CD4-positive, alpha-beta T cell (primary cell): ENCODE data around the gene KCNK17. TPM values are rescaled to one million over a fixed set of nuclear protein-coding genes. Genes with fewer than 3 reads are reported as not detected.

Experiments
- ATAC-seq: fragments of 200-7000 bp; cut with Tn5 transposase; one replicate; pipeline ENCODE4 v1.10.0; 2022; ENCODE audit warnings: mild to moderate bottlenecking; ENCODE audit not compliant: poor library complexity
- CTCF ChIA-PET: fragments of 350-600 bp; sonication (Branson Sonifier 250); formaldehyde crosslinking; loops from one replicate; lab custom pipeline; 2021; ENCODE audit warnings: antibody characterized with exemption, inconsistent platforms; lab: Charles Lee
- POLR2A ChIA-PET: fragments of 350-600 bp; sonication (Branson Sonifier 250); formaldehyde crosslinking; loops from one replicate; lab custom pipeline; 2021; ENCODE audit warnings: antibody characterized with exemption, inconsistent platforms; lab: Charles Lee
- DNase-seq, 14 experiments: peaks; one replicate each; pipeline ENCODE4 v3.0.0-alpha.2; 2013 to 2020; ENCODE audit warnings: mixed read lengths in 2 of 14
- H3K27ac ChIP-seq, 2 donors: one replicate each; pipeline versions ENCODE4 v1.5.1 to v1.7.0; 2013; ENCODE audit warnings: low read length in 2 of 2, low read depth in 1 of 2, mild to moderate bottlenecking in 1 of 2
- H3K27me3 ChIP-seq, 2 experiments: 1 replicate in 1 of 2; 2 replicates in 1 of 2; pipeline versions ENCODE4 v1.6.1 to v1.7.0; 2013; ENCODE audit warnings: low read length in 2 of 2, control low read depth in 1 of 2, mild to moderate bottlenecking in 1 of 2, moderate library complexity in 1 of 2; ENCODE audit not compliant: insufficient read depth in 2 of 2, control insufficient read depth in 1 of 2
- H3K36me3 ChIP-seq: one replicate; pipeline ENCODE4 v1.6.1; 2013; ENCODE audit warnings: low read length, control low read depth; ENCODE audit not compliant: insufficient read depth
- H3K4me1 ChIP-seq: one replicate; pipeline ENCODE4 v1.6.1; 2013; ENCODE audit warnings: low read length, control low read depth; ENCODE audit not compliant: insufficient read depth
- H3K4me3 ChIP-seq: one replicate; pipeline ENCODE4 v1.5.1; 2013; ENCODE audit warnings: mild to moderate bottlenecking, low read length, moderate library complexity
- H3K9me3 ChIP-seq, 2 experiments: 1 replicate in 1 of 2; 2 replicates in 1 of 2; pipeline versions ENCODE4 v1.6.1 to v1.7.0; 2013; ENCODE audit warnings: low read length in 2 of 2, mild to moderate bottlenecking in 2 of 2, control low read depth in 1 of 2, moderate library complexity in 1 of 2; ENCODE audit not compliant: control insufficient read depth in 1 of 2, insufficient read depth in 1 of 2
- H3K27ac Mint-ChIP-seq: one replicate; pipeline ENCODE4 v1.8.0; 2020; ENCODE audit warnings: mixed read lengths
- H3K27me3 Mint-ChIP-seq: one replicate; pipeline ENCODE4 v1.8.0; 2021; ENCODE audit warnings: mixed read lengths
- H3K36me3 Mint-ChIP-seq: one replicate; pipeline ENCODE4 v1.8.0; 2021; ENCODE audit warnings: low read depth, mixed read lengths
- H3K4me1 Mint-ChIP-seq: one replicate; pipeline ENCODE4 v1.8.0; 2021; ENCODE audit warnings: low read depth, mixed read lengths
- H3K4me3 Mint-ChIP-seq: one replicate; pipeline ENCODE4 v1.8.0; 2020; ENCODE audit warnings: mild to moderate bottlenecking, mixed read lengths
- H3K9me3 Mint-ChIP-seq: one replicate; pipeline ENCODE4 v1.8.0; 2020; ENCODE audit warnings: mixed read lengths
- CTCF ChIP-seq: fragments of 200-600 bp; IDR thresholded peaks from one replicate; pipeline ENCODE4 v1.8.0; 2022; ENCODE audit warnings: antibody characterized with exemption, mild to moderate bottlenecking
- intact Hi-C, 2 experiments: fragments of 100-400 bp; cut with DNase I in 1 of 2; cut with micrococcal nuclease in 1 of 2; formaldehyde crosslinking; loops; one replicate each; pipeline versions ENCODE4 v1.15.1 to v1.9.0; 2023 to 2025; cut with DNase I, micrococcal nuclease
- total RNA-seq, 174 experiments: library from RNA in 2 of 174; stranded (reverse) in 2 of 174; gene quantifications; one replicate each; pipeline ENCODE4 v1.2.3 and lab custom pipeline; 2021 to 2026

The KCNK17 gene
- total RNA-seq, 2 experiments from 2014 or later = not detected

GRCh38 chr6:39341352-39341751 is 27.1 kb upstream of the KCNK17 start:
- peaks cover 2% of the 10 kb centered on the region for H3K4me1 Mint-ChIP-seq
- TF ChIP-seq CTCF = no peak
- H3K4me3 Mint-ChIP-seq = no peak overlapping the region
- peaks cover 2% of the 10 kb centered on the region for H3K4me1 ChIP-seq
- no peaks in the 10 kb centered on the region for H3K36me3 ChIP-seq
- no peak overlapping the region for H3K27ac Mint-ChIP-seq
- peaks cover 16% of the 10 kb centered on the region for H3K27me3 Mint-ChIP-seq
- intact Hi-C loops = no loop called here
- DNase-seq (no peak), ATAC-seq (no peak)
- no peaks in the 10 kb centered on the region for H3K9me3 ChIP-seq
- CTCF ChIA-PET = no interaction called here
- no peaks in the 10 kb centered on the region for H3K9me3 Mint-ChIP-seq
- POLR2A ChIA-PET = no interaction called here
- no peak overlapping the region for H3K27ac ChIP-seq
- H3K36me3 Mint-ChIP-seq = no peaks in the 10 kb centered on the region
- no peak overlapping the region for H3K4me3 ChIP-seq
- peaks cover 0 to 9% of the 10 kb centered on the region in 2 experiments for H3K27me3 ChIP-seq

GRCh38 chr6:39339868-39340550 is 25.8 kb upstream of the KCNK17 start:
- ATAC-seq (no peak), DNase-seq (no peak)
- peaks cover 0 to 9% of the 10 kb centered on the region in 2 experiments for H3K27me3 ChIP-seq
- peaks cover 21% of the 10 kb centered on the region for H3K27me3 Mint-ChIP-seq
- no peak overlapping the region for H3K4me3 Mint-ChIP-seq
- H3K4me1 Mint-ChIP-seq = peaks cover 8% of the 10 kb centered on the region
- H3K9me3 ChIP-seq = no peaks in the 10 kb centered on the region
- POLR2A ChIA-PET = no interaction called here
- CTCF ChIA-PET = interaction anchor here (1.1 kb wide), 1 partner anchor 37 kb away, joined by 4 read pairs; no protein-coding TSS in a partner anchor
- no peak overlapping the region for H3K27ac Mint-ChIP-seq
- no peak overlapping the region for H3K27ac ChIP-seq
- no peaks in the 10 kb centered on the region for H3K36me3 Mint-ChIP-seq
- H3K9me3 Mint-ChIP-seq = no peaks in the 10 kb centered on the region
- no peaks in the 10 kb centered on the region for H3K36me3 ChIP-seq
- peaks cover 11% of the 10 kb centered on the region for H3K4me1 ChIP-seq
- no peak overlapping the region for H3K4me3 ChIP-seq
- intact Hi-C loops = no loop called here
- TF ChIP-seq CTCF = no peak

- ChIA-PET POLR2A (no interaction called here), CTCF (no interaction called here)
- H3K27ac Mint-ChIP-seq = no peak overlapping the region
- TF ChIP-seq CTCF = no peak
- Histone ChIP-seq H3K27me3 (peaks cover 0 to 9% of the 10 kb centered on the region in 2 experiments), H3K36me3 (no peaks in the 10 kb centered on the region), H3K9me3 (no peaks in the 10 kb centered on the region), H3K4me3 (no peak overlapping the region), H3K4me1 (peaks cover 11% of the 10 kb centered on the region), H3K27ac (no peak overlapping the region)
- intact Hi-C loops = no loop called here
- ATAC-seq = no peak
- H3K4me1 Mint-ChIP-seq = peaks cover 8% of the 10 kb centered on the region
- peaks cover 21% of the 10 kb centered on the region for H3K27me3 Mint-ChIP-seq
- H3K36me3 Mint-ChIP-seq = no peaks in the 10 kb centered on the region
- DNase-seq = no peak
- no peak overlapping the region for H3K4me3 Mint-ChIP-seq
- H3K9me3 Mint-ChIP-seq = no peaks in the 10 kb centered on the region
Measured at GRCh38 chr6:39339096-39339867, 25.1 kb upstream of the KCNK17 start.
